H7 (cell line): Measurements from ENCODE around the gene SIL1. TPM values are rescaled to one million over a fixed set of nuclear protein-coding genes. Genes with fewer than 3 reads are reported as not detected.
"Not testable (repeated sequence)": the region's sequence is repeated elsewhere in the genome, so short reads cannot be mapped to it uniquely, and the experiment has no call there.

Experiments used
- DNase-seq: peaks from one replicate; pipeline ENCODE4 v3.0.0; 2012
- H3K27me3 ChIP-seq: 2 replicates; pipeline ENCODE4 v1.6.0; 2011; ENCODE audit warnings: mild to moderate bottlenecking, low read length; ENCODE audit not compliant: control insufficient read depth, insufficient read depth
- H3K36me3 ChIP-seq: replicated peaks from 2 replicates; pipeline ENCODE4 v1.5.1; 2011; ENCODE audit warnings: low read length; ENCODE audit not compliant: control insufficient read depth, insufficient read depth
- H3K4me3 ChIP-seq: 2 replicates; pipeline ENCODE4 v1.5.1; 2011; ENCODE audit warnings: low read depth, mild to moderate bottlenecking, control low read depth, low read length, moderate library complexity; ENCODE audit not compliant: insufficient read depth
- total RNA-seq: library from RNA; depleted of rRNA; stranded (reverse); fragments of >200 nt; shearing (Covaris generic); gene quantifications from 2 replicates; pipeline ENCODE4 v1.2.3, GENCODE V29; 2014

SIL1 gene
- total RNA-seq, 1 experiment from 2014 or later = 14.8 TPM

DNA sequence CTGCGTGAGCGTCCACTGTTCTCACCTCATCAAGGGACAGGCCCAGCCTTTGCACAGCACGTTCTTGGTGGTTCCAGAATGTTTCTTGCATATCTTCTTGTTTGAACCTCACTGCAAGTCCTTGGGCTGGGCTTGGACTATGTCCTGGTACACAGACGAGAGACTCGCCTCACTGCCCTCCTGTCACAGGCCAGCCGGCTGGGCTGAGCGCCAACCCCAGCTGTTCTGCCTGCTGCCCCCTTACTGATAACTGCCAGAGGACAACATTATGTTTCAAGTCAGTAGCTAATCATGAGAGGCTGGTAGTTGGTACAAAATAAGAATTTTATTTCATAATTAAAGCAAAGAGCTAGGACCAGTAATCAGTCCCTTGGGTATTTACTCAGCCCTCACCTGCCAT lies 270.2 kb downstream of the SIL1 start:
- H3K36me3 ChIP-seq = peaks cover 43% of the 10 kb centered on the region
- H3K27me3 ChIP-seq = no peaks in the 10 kb centered on the region
- DNase-seq = no peak
- no peak overlapping the region for H3K4me3 ChIP-seq

DNA sequence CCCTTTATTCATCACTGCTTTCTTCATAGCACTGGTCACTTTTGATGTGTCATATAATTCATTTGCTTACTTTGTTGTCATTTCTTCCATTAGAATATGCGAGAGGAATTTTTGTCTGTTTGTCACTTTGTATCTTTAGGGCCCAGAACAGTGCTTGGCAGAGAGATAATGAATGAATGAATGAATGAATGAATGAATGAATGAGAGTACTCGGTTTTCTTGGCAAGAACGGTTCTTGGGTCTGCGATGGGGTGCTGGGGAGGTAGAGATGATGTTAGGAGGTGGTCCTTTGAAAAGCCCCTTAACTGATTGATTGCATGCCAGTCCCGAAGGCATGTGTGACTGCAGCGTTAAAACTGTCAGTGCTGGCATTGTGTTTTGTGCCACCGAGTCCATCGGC lies 270.6 kb downstream of the SIL1 start:
- no peak for DNase-seq
- Histone ChIP-seq H3K36me3 (peaks cover 39% of the 10 kb centered on the region), H3K4me3 (no peak overlapping the region), H3K27me3 (no peaks in the 10 kb centered on the region)

DNA sequence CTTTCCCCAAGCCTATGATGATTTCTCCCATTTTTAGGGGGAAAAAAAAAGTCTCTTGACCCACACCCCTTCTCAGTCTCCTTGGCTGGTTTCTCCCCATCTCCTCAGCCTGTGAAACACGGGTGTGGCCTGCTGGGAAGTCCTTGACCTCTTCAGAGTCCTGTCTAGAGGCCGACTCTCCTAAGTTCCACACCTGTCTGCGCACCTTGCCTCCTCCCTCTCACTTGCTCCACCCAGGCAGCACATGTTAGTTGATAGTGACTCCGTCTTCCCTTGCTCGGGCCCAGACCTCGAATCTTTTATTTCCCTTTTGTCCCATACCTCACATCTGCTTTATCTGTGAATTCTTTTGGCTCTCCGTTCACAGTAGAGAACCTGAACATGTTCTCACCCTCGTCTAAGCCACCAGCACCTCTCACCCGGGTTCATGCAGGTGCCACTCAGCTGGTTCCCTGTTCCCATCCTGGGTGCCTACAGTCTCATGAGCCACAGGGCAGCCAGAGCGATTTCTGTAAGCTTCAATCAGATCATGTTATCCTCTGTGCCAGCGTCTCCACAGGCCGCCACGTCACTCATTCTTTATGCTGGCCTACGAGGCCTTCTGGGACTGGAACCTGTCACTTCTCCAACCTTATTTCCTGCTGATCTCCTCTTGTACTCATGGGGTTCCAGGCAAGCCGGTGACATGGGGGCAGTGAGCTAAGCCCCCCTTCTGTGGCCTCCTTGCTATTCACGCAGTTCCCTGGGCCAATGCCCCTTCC lies 271.3 kb downstream of the SIL1 start:
- no peak overlapping the region for H3K4me3 ChIP-seq
- DNase-seq = no peak
- H3K36me3 ChIP-seq = peaks cover 34% of the 10 kb centered on the region
- no peaks in the 10 kb centered on the region for H3K27me3 ChIP-seq

GRCh38 chr5:138926257-138926656 lies 271.9 kb downstream of the SIL1 start:
- H3K27me3 ChIP-seq = no peaks in the 10 kb centered on the region

GRCh38 chr5:138925090-138925635 lies 273.0 kb downstream of the SIL1 start:
- no peaks in the 10 kb centered on the region for H3K27me3 ChIP-seq
- peaks cover 25% of the 10 kb centered on the region for H3K36me3 ChIP-seq
- H3K4me3 ChIP-seq = no peak overlapping the region
- DNase-seq = no peak

More at GRCh38 chr5:138926257-138926656, 271.9 kb downstream of the SIL1 start:
- peaks cover 32% of the 10 kb centered on the region for H3K36me3 ChIP-seq
- H3K4me3 ChIP-seq = no peak overlapping the region
- DNase-seq = no peak

- Histone ChIP-seq H3K36me3 (peaks cover 18% of the 10 kb centered on the region), H3K27me3 (no peaks in the 10 kb centered on the region), H3K4me3 (no peak overlapping the region)
- DNase-seq = no peak
These were observed 275.7 kb downstream of the SIL1 start for GRCh38 chr5:138922494-138922893.

GRCh38 chr5:138921362-138921761 lies 276.8 kb downstream of the SIL1 start:
- DNase-seq = not testable (repeated sequence)

DNA sequence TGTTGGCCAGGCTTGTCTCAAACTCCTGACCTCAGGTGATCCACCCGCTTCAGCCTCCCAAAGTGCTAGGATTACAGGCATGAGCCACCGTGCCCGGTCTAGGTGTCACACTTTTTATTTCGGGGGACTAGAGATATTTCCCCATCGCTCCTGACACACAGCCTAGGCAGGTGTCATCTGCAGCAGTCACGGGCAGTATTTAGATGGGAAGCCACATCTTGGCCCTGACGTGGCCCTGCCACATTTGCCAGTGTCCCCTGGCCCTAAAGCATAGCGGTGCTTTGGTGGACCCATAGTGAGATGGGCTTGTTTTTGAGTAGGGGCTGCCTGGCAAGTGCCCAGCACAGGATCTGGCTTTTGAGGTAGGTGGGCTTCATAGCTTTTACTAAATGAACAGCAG lies 278.0 kb downstream of the SIL1 start:
- Histone ChIP-seq H3K27me3 (no peaks in the 10 kb centered on the region), H3K36me3 (peaks cover 10% of the 10 kb centered on the region), H3K4me3 (no peak overlapping the region)
- no peak for DNase-seq

More at GRCh38 chr5:138921362-138921761, 276.8 kb downstream of the SIL1 start:
- peaks cover 17% of the 10 kb centered on the region for H3K36me3 ChIP-seq
- not testable (repeated sequence) for H3K4me3 ChIP-seq, H3K27me3 ChIP-seq

GRCh38 chr5:138918686-138919085 lies 279.5 kb downstream of the SIL1 start:
- Histone ChIP-seq H3K27me3 (no peaks in the 10 kb centered on the region), H3K36me3 (peaks cover 2% of the 10 kb centered on the region), H3K4me3 (no peak overlapping the region)
- DNase-seq = no peak

GRCh38 chr5:138914338-138914737 lies 283.8 kb downstream of the SIL1 start:
- H3K27me3 ChIP-seq = no peaks in the 10 kb centered on the region
- no peak for DNase-seq
- H3K36me3 ChIP-seq = peaks cover 2% of the 10 kb centered on the region
- no peak overlapping the region for H3K4me3 ChIP-seq

DNA sequence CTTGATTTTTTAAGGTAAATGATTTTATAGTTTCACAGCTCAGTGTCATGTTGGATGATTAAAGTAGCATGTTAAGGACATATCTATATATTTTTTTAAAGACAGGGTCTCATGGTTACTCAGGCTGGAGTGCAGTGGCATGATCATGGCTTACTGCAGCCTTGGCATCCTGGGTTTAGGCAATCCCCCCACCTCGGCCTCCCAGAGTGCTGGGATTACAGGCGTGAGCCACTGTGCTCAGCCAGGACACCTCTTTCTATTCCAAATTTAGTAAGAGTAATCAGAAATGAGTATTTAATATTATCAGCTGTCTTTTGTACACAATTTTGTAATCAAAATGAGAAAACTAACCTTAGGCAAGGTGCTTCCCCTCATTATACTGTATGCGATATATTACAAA lies 284.4 kb downstream of the SIL1 start:
- no peak overlapping the region for H3K4me3 ChIP-seq
- H3K27me3 ChIP-seq = no peaks in the 10 kb centered on the region
- no peak for DNase-seq
- H3K36me3 ChIP-seq = peaks cover 2% of the 10 kb centered on the region

- Histone ChIP-seq H3K4me3 (no peak overlapping the region), H3K36me3 (no peaks in the 10 kb centered on the region; the same call in 1 of the 2 replicates), H3K27me3 (no peaks in the 10 kb centered on the region)
- DNase-seq = no peak
These were observed 286.1 kb downstream of the SIL1 start for GRCh38 chr5:138912093-138912492.

DNA sequence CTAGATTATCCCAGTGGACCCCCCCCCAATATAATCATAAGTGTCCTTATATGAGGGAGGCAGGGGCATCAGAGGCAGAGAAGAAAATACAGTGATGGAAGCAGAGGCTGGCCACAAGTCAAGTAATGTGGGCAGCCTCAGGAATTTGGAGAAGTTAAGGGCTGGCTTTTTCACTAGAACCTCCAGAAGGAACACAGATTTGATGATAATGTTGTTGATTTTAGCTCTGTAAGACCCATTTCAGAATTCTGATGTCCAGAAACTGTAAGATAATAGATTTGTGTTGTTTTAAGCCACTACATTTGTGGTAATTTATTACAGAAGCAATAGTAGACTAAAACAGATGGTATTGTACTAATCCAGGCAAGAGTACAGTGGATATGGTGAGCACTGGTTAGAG lies 286.7 kb downstream of the SIL1 start:
- no peak for DNase-seq
- H3K27me3 ChIP-seq = no peaks in the 10 kb centered on the region

DNA sequence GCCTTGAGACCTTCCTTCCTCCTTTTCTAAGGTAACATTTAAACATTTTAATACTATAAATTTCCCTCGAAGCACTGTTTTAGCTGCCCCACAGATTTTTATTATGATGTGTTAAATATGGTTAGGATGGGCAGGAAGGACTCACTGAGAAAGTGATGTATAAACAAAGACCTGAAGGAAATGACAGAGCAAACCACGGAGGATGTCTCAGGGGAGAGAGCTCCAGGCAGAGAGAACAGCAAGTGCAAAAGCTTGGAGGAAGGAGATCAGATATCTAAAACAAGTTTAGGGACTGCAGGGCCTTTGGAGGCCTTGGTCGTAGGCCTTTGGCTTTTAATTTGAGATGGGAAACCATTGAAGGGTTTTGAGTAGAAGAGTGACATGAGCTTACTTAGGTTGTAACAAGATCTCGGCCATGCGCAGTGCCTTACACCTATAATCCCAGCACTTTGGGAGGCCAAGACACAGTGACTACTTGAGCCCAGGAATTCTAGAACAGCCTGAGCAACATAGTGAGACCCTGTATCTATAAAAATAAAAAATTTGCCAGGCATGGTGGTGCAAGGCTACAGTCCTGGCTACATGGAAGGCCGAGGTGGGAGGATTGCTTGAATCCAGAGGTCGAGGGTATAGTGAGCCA lies 287.5 kb downstream of the SIL1 start:
- Histone ChIP-seq H3K36me3 (peaks cover 2% of the 10 kb centered on the region), H3K27me3 (no peaks in the 10 kb centered on the region), H3K4me3 (no peak overlapping the region)
- no peak for DNase-seq

More for the DNA sequence above, 286.7 kb downstream of the SIL1 start:
- peaks cover 2% of the 10 kb centered on the region for H3K36me3 ChIP-seq
- H3K4me3 ChIP-seq = no peak overlapping the region

- Histone ChIP-seq H3K4me3 (no peak overlapping the region), H3K27me3 (no peaks in the 10 kb centered on the region), H3K36me3 (peaks cover 2% of the 10 kb centered on the region)
- DNase-seq = no peak
These were observed 288.4 kb downstream of the SIL1 start for GRCh38 chr5:138909734-138910133.
